Measurements from ENCODE around the gene MRPL21.

MRPL21 gene

GRCh38 chr11:68903288-68904247 lies at the start of gene MRPL21, which contains the start of gene IGHMBP2:
Gene MRPL21, minus strand, starts transcription at chr11:68903832. Its CDS starts 22 bp downstream, at chr11:68903810.
Gene IGHMBP2, plus strand, starts transcription at chr11:68903891. Its CDS starts 62 bp downstream, at chr11:68903953.
- DNase-seq, result peak; percentile 72

GRCh38 chr11:68950762-68951161 lies 47.1 kb upstream of the MRPL21 start:
- no peak for DNase-seq

- DNase-seq, result no peak
Measured at GRCh38 chr11:68950270-68950669, 46.6 kb upstream of the MRPL21 start.

GRCh38 chr11:68948935-68949334 lies 45.3 kb upstream of the MRPL21 start:
- no peak for DNase-seq

GRCh38 chr11:68948496-68948895 lies 44.9 kb upstream of the MRPL21 start:
- DNase-seq, result no peak

GRCh38 chr11:68947151-68947550 lies 43.5 kb upstream of the MRPL21 start:
- DNase-seq, result no peak

- no peak for DNase-seq
Measured at GRCh38 chr11:68946416-68947090, 42.9 kb upstream of the MRPL21 start.

GRCh38 chr11:68942751-68943271 lies 39.2 kb upstream of the MRPL21 start:
- no peak for DNase-seq

- DNase-seq, result no peak
Measured at GRCh38 chr11:68942095-68942620, 38.5 kb upstream of the MRPL21 start.

- no peak for DNase-seq
Measured at GRCh38 chr11:68941324-68942094, 37.9 kb upstream of the MRPL21 start.

- DNase-seq, result no peak
Measured at GRCh38 chr11:68940651-68941323, 37.2 kb upstream of the MRPL21 start.

- no peak for DNase-seq
Measured at GRCh38 chr11:68939583-68940555, 36.2 kb upstream of the MRPL21 start.

- DNase-seq, result no peak
Measured at GRCh38 chr11:68938816-68939582, 35.4 kb upstream of the MRPL21 start.

GRCh38 chr11:68938088-68938487 lies 34.5 kb upstream of the MRPL21 start:
- DNase-seq, result no peak

GRCh38 chr11:68936676-68937620 lies 33.3 kb upstream of the MRPL21 start:
- no peak for DNase-seq

- no peak for DNase-seq
Measured at GRCh38 chr11:68936358-68936636, 32.7 kb upstream of the MRPL21 start.

- no peak for DNase-seq
Measured at GRCh38 chr11:68935516-68936357, 32.1 kb upstream of the MRPL21 start.

GRCh38 chr11:68935066-68935465 lies 31.4 kb upstream of the MRPL21 start:
- DNase-seq, result no peak

Measured in activated CD4-positive, alpha-beta T cell treated with anti-CD3 and anti-CD28 coated beads, Interleukin-2, amount 50 U/mL, for 4 hours (primary cell).